NCI-H446 treated with DMSO at 0.1 percent for 48 hours (cell line): ENCODE measurements around the gene ERFL.

ENCODE experiments used
- DNase-seq: peaks from one replicate; lab custom pipeline; 2025; lab: John Stamatoyannopoulos, UW

ERFL gene

DNA sequence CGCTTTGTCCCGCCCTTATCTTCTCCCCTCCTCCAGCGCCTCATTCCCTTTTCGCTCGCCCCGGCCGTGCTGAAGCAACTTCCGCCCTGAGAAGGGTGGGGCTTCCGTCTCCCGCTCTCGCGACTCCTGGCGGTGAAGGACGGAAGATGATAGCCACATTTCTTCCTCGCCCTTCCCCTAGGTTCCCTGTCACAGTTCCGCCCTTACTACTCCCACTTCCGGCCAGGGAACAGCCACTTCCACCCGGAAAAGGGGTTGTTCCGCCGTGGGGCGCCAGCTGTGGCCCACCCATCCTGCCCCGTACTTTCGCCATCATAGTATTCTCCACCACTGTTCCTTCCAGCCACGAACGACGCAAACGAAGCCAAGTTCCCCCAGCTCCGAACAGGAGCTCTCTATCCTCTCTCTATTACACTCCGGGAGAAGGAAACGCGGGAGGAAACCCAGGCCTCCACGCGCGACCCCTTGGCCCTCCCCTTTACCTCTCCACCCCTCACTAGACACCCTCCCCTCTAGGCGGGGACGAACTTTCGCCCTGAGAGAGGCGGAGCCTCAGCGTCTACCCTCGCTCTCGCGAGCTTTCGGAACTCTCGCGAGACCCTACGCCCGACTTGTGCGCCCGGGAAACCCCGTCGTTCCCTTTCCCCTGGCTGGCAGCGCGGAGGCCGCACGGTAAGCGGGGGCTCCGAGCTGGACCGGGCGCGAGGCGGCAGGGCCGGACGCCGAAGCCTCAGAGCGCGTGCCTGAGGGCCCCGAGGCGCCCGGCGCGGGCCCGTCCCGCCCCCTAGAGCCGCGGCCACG lies 68.4 kb downstream of the ERFL start, which contains the start of gene RPS19:
Gene RPS19 (plus strand): TSS at position 638 of the 801 bp plus-strand sequence. CDS start 520 bp downstream, outside the sequence.
- peak; percentile 97 for DNase-seq

DNA sequence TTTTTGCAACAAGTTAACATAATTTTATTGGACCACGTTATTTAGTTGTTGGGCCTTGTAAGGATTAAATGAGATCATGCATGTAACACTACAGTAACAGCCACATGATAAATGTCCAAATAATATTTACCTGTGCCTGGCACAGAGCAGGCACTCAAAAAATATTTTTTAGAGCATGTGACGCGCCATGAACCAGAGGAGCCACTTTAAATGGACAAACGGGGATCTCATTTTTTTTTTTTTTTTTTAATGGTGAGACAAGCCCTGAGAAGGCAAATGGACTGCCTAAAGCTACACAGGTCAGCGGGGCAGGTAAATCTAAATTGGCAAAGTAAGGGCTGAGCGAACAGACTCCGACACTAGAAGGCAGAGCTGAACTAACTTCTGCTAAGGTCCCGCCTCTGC lies 69.0 kb downstream of the ERFL start:
- DNase-seq, result no peak
